ENCODE results near the gene POU5F2. TPM values are rescaled to one million over a fixed set of nuclear protein-coding genes. Genes with fewer than 3 reads are reported as not detected.

POU5F2 gene
- polyA plus RNA-seq, 2 of the 4 experiments (the other 2 are of a cell fraction), result 0.10 TPM; not detected in 1

GRCh38 chr5:93785475-93785874 is 44.1 kb upstream of the POU5F2 start:
- FAIRE-seq (no peak), DNase-seq (ENCODE audit: low read depth in 1 of 2, low spot score in 1 of 2) (no peak), ATAC-seq (no peak)
- Histone ChIP-seq H3K27ac (no peak overlapping the region), H3K4me2 (no peak overlapping the region), H3K9me3 (no peaks in the 10 kb centered on the region), H3K4me3 (no peak overlapping the region), H3K4me1 (peaks cover 6% of the 10 kb centered on the region; the same call in 1 of the 3 replicates)
- whole genome bisulfite sequencing (ENCODE audit: missing lambda C conversion rate), result 92% methylated on average over 2 of the region's 2 CpGs
- POLR2A ChIA-PET, result no interaction called here
- TF ChIP-seq TFCP2L1 (CRISPR knock-in tag; IDR thresholded peaks at IDR 0.05) (no peak), MAFK (IDR thresholded peaks at IDR 0.05; ENCODE audit: partially characterized antibody) (peak; percentile 58)
- CTCF ChIA-PET, result no interaction called here

- Histone ChIP-seq H3K4me2 (no peak overlapping the region), H3K27ac (no peak overlapping the region), H3K4me3 (no peak overlapping the region), H3K9me3 (no peaks in the 10 kb centered on the region), H3K4me1 (no peaks in the 10 kb centered on the region)
- ChIA-PET POLR2A (no interaction called here), CTCF (interaction anchor here (3.2 kb wide), 1 partner anchor 18 kb away, joined by 14 read pairs; no protein-coding TSS in a partner anchor)
- ATAC-seq (no peak), FAIRE-seq (no peak), DNase-seq (ENCODE audit: low read depth in 1 of 2, low spot score in 1 of 2) (no peak)
- WGBS (ENCODE audit: missing lambda C conversion rate), result 77% methylated on average over 1 of the region's 1 CpG
- TF ChIP-seq SMC3 (IDR thresholded peaks at IDR 0.05) (no peak), FOXS1 (CRISPR knock-in tag; IDR thresholded peaks at IDR 0.05) (no peak), RFX5 (IDR thresholded peaks at IDR 0.05) (no peak), FOSL2 (IDR thresholded peaks at IDR 0.05) (no peak), FOSL2 (CRISPR knock-in tag; IDR thresholded peaks at IDR 0.05) (no peak), REST (IDR thresholded peaks at IDR 0.05) (no peak), BHLHE40 (IDR thresholded peaks at IDR 0.05; ENCODE audit: low read depth, low read length) (no peak), ESRRA (IDR thresholded peaks at IDR 0.05; ENCODE audit: borderline replicate concordance, low read length) (no peak), MAFK (IDR thresholded peaks at IDR 0.05; ENCODE audit: partially characterized antibody) (no peak), PHF8 (IDR thresholded peaks at IDR 0.05; ENCODE audit: borderline replicate concordance, low read depth) (no peak), BCL3 (IDR thresholded peaks at IDR 0.05) (no peak)
Measured at GRCh38 chr5:93782978-93783377, 41.6 kb upstream of the POU5F2 start.

GRCh38 chr5:93777620-93778019 is 36.2 kb upstream of the POU5F2 start:
- no peak overlapping the region for H3K4me2 ChIP-seq
- H3K4me3 ChIP-seq, result no peak overlapping the region
- DNase-seq (ENCODE audit: low read depth in 1 of 2, low spot score in 1 of 2) (no peak), FAIRE-seq (no peak), ATAC-seq (no peak)
- 69% methylated on average over 3 of the region's 3 CpGs for WGBS (ENCODE audit: missing lambda C conversion rate)
- CTCF ChIA-PET, result no interaction called here
- no peak overlapping the region for H3K27ac ChIP-seq
- no peak for TF ChIP-seq EP300 (IDR thresholded peaks at IDR 0.05)
- no peak for TF ChIP-seq CHD2 (IDR thresholded peaks at IDR 0.05; ENCODE audit: low read length, partially characterized antibody)
- TF ChIP-seq BCL3 (IDR thresholded peaks at IDR 0.05), result no peak
- TF ChIP-seq KDM5A (IDR thresholded peaks at IDR 0.05), result no peak
- no peak for TF ChIP-seq HDAC2 (IDR thresholded peaks at IDR 0.05)
- no peak for TF ChIP-seq NPAS2 (CRISPR knock-in tag; IDR thresholded peaks at IDR 0.05; ENCODE audit: borderline replicate concordance)
- TF ChIP-seq CBX8 (IDR thresholded peaks at IDR 0.05), result no peak
- no peak for TF ChIP-seq FOXS1 (CRISPR knock-in tag; IDR thresholded peaks at IDR 0.05)
- no peak for TF ChIP-seq ZSCAN20 (CRISPR knock-in tag; IDR thresholded peaks at IDR 0.05)
- no peak for TF ChIP-seq SMC3 (IDR thresholded peaks at IDR 0.05)
- TF ChIP-seq HOXA7 (CRISPR knock-in tag; IDR thresholded peaks at IDR 0.05), result no peak
- TF ChIP-seq ELK1 (IDR thresholded peaks at IDR 0.05; ENCODE audit: low read depth, low read length), result no peak
- no peak for TF ChIP-seq TFCP2L1 (CRISPR knock-in tag; IDR thresholded peaks at IDR 0.05)
- no peak for TF ChIP-seq MAFK (IDR thresholded peaks at IDR 0.05; ENCODE audit: partially characterized antibody)
- no peak for TF ChIP-seq NFE2L2 (conservative IDR thresholded peaks at IDR 0.05; ENCODE audit: low read length)
- TF ChIP-seq ZNF302 (CRISPR knock-in tag; IDR thresholded peaks at IDR 0.05), result no peak
- H3K4me1 ChIP-seq, result no peaks in the 10 kb centered on the region
- no peaks in the 10 kb centered on the region for H3K9me3 ChIP-seq
- POLR2A ChIA-PET, result no interaction called here
